GM12873 (cell line): ENCODE results near the gene ELF4.

Experiments used
- TF ChIP-seq, protein P1 (sequence below): IDR thresholded peaks from 2 replicates; pipeline ENCODE4 v1.5.1; 2012; ENCODE audit warnings: low read depth, mild to moderate bottlenecking, moderate library complexity, low read length, control low read depth; ENCODE audit not compliant: insufficient read depth; ENCODE audit errors: missing control alignments

Gene ELF4

DNA sequence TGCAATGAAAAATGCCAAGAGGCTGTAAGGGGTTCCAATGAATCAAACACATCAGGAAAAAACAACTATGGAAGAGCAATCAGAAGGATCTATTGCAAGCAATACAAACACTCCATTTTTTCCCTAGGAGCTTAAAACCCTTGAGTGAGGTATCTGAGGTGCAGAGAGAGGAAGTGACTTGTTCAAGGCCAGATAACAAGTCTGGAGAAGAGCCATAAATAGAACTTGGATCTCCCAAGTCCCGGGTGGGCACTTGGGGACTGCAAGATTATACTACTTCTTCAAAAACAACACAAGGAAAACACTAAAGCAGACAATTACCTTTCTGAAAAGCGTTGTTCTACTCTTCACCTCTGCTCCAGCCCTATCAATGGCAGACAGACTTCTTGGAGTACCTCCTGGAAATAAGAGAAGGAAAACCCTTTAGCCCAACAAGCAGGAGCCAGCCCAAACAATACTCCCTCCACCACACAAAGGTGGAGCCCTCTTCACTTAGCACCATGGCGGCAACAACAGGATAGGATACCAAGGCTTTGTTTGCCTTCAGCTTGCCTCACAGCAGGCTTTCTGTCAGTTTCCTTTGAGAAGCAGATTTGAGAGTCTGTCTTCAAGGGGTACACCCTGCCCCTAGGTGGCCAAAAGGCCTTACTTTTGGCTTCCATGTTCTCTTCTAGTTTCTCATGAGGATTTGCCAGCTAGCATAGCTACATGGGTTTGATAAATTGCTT is 29.3 kb upstream of the ELF4 start:
- TF ChIP-seq, protein P1, sequence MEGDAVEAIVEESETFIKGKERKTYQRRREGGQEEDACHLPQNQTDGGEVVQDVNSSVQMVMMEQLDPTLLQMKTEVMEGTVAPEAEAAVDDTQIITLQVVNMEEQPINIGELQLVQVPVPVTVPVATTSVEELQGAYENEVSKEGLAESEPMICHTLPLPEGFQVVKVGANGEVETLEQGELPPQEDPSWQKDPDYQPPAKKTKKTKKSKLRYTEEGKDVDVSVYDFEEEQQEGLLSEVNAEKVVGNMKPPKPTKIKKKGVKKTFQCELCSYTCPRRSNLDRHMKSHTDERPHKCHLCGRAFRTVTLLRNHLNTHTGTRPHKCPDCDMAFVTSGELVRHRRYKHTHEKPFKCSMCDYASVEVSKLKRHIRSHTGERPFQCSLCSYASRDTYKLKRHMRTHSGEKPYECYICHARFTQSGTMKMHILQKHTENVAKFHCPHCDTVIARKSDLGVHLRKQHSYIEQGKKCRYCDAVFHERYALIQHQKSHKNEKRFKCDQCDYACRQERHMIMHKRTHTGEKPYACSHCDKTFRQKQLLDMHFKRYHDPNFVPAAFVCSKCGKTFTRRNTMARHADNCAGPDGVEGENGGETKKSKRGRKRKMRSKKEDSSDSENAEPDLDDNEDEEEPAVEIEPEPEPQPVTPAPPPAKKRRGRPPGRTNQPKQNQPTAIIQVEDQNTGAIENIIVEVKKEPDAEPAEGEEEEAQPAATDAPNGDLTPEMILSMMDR, result no peak

DNA sequence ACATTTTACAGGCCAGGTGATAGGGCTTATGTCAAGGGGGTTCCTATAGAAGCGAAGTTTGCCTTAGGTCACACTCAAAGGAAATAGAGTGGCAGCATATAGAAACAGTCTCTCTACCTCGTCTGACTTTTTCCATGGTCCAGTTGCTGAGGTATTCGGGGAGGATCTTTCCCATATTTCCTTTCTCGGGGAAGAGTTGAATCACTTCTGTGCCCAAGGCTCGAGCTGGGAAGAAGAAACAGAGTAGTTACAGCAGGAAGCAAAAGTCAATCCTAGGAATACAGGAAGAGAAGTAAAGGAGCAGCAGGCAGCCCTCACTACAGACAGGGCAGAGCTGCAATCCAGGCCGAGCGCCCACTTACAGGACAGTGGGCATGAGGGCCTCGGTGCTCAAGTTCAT is 26.7 kb upstream of the ELF4 start:
- TF ChIP-seq, protein P1, result no peak

DNA sequence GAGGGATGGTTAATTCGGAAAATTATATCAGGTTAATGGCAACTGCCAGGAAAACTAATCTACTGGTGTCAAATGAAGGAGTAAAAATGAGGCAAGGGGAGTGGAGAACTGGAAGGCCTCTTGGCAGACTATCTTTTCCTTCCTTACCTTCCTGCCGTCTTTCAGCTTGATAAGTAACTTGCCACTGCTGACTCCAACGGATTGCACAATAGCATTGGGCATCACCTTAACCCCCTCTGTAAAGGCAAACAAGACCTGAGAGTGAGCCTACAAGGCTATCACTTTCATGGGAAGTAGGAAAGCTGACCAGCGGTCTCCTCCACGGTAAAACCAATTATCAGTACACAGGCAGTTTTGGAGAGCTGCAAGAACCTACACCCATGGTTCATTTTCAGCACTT is 26.2 kb upstream of the ELF4 start:
- TF ChIP-seq, protein P1, result no peak

DNA sequence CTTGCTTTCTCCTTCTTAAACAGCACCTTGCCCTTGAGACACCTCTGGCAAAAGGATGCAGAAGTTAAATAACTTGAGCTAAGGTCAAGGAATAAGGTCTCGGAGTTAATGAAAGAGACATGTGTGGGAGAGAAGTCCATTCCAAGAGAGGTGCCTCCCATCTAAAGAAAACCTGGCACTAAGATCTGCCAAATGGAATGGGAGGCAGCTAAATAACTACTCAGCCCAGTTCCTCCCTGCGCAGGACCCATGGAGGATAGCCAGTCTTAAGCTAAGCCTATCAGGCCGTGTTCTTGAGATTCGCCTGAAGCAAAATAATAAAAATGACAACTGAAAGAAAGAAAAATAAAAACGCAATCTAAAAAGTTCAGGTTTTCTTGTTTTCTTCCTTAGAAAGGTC is 20.7 kb upstream of the ELF4 start:
- TF ChIP-seq, protein P1, result no peak

DNA sequence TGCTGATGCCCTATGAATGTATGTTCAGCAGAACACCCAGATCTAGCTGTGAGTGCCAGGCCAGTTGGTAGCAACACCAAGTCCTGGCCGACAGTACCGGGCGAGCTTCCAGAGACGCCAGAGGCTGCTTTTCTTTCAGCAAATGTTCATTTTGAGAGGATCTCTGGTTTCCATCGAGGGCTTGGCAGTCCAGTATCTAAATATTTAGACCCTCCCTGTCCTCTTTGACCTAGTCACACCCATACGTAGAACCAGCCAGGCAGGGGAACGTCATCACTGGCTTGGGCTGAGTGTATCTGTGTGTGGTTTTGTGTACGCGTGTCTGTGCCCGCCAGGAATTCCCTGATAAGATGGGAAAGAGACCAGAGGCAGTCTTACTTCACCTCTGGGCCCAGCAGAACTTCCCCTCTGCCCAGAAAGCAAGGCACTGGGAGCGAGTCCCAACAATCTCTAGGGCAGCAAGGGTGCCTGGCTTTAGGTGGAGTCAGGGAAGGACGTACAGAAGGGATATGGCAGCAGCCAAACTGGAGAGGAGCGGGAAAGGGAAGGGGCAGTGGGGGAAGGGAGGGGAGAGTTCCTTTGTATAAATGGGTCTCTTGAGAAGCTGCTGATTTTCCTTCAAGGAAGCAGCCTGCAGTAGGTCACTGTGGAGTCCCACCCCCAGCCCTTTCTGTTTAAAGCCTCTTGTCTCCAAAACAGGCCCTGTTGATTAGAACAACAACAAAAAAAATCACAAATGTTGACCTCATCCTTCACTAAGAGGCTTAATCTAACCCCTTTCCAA is 15.0 kb upstream of the ELF4 start:
- TF ChIP-seq, protein P1, result no peak

DNA sequence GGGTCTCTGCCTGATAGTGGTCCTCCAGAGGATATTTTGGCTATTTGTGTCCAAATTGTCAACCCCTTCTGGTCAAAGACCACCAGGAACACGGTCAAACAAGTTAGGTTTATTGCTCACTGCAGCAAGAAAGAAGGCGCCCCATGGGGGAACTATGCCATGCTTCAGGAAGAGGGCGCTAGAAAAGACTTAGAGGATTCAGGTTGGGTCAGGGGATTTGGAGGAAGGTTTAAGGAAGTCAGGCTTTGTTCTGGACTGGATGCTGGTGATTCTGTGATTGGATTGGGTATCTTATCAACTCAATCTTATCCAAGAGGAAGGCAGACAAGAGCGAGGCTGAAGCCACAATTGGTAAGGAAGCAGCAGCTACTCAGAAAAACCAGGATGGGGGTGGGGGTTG is 14.3 kb upstream of the ELF4 start:
- TF ChIP-seq, protein P1, result no peak

DNA sequence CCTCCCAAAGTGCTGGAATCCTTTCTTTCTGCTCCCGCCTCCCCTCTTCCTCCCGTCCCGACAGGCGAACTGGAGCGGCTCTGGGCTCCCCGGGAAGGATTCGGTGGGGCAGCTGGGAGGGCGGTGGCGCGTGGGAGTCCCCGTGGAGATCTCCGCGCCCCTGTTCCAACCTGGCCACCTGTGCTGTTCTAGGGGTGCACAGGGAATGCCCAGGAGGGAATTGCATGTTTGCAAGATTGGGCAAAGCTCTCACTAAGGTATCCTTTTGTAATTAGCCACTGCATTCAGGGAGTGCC is 11.2 kb upstream of the ELF4 start:
- TF ChIP-seq, protein P1, result no peak
